Endothelial cell (in vitro differentiated cells): ENCODE measurements around the gene LRRC30. TPM values are rescaled to one million over a fixed set of nuclear protein-coding genes. Genes with fewer than 3 reads are reported as not detected.
"Not testable (repeated sequence)": the region's sequence is repeated elsewhere in the genome, so short reads cannot be mapped to it uniquely, and the experiment has no call there.

Experiments
- DNase-seq: peaks from one replicate; pipeline ENCODE4 v3.0.0; 2021; ENCODE audit warnings: low spot score
- H3K27ac Mint-ChIP-seq: one replicate; pipeline ENCODE4 v1.8.0; 2021; ENCODE audit warnings: mixed read lengths, inconsistent platforms; ENCODE audit not compliant: unreplicated experiment
- H3K27me3 Mint-ChIP-seq: one replicate; pipeline ENCODE4 v1.8.0; 2021; ENCODE audit warnings: mild to moderate bottlenecking, moderate library complexity, mixed read lengths, inconsistent platforms; ENCODE audit not compliant: unreplicated experiment
- H3K36me3 Mint-ChIP-seq: one replicate; pipeline ENCODE4 v1.8.0; 2021; ENCODE audit warnings: mild to moderate bottlenecking, low read depth, mixed read lengths, inconsistent platforms; ENCODE audit not compliant: unreplicated experiment
- H3K4me1 Mint-ChIP-seq: one replicate; pipeline ENCODE4 v1.8.0; 2021; ENCODE audit warnings: mild to moderate bottlenecking, mixed read lengths, inconsistent platforms; ENCODE audit not compliant: unreplicated experiment
- H3K4me3 Mint-ChIP-seq: one replicate; pipeline ENCODE4 v1.8.0; 2021; ENCODE audit warnings: mild to moderate bottlenecking, mixed read lengths, inconsistent platforms; ENCODE audit not compliant: unreplicated experiment
- H3K9me3 Mint-ChIP-seq: one replicate; pipeline ENCODE4 v1.8.0; 2021; ENCODE audit warnings: mixed read lengths, inconsistent platforms; ENCODE audit not compliant: unreplicated experiment
- CTCF ChIP-seq: fragments of 200-600 bp; sonication (generic); IDR thresholded peaks from one replicate; pipeline ENCODE4 v1.5.0; 2021; ENCODE audit warnings: antibody characterized with exemption; ENCODE audit not compliant: unreplicated experiment
- total RNA-seq: library from RNA; stranded (reverse); fragmentation: NEBNext Ultra II Directional; extraction: Animal tissue kit (Norgen Biotek cat#: 25700); gene quantifications from one replicate; pipeline ENCODE4 v1.2.1, GENCODE V29; 2021; ENCODE audit not compliant: unreplicated experiment

LRRC30 gene
- total RNA-seq, 1 donor from 2014 or later = not detected

GRCh38 chr18:7196421-7196820 lies 34.5 kb upstream of the LRRC30 start:
- H3K9me3 Mint-ChIP-seq = no peaks in the 10 kb centered on the region
- H3K27ac Mint-ChIP-seq = no peak overlapping the region
- peaks cover 15% of the 10 kb centered on the region for H3K4me1 Mint-ChIP-seq
- peaks cover 2% of the 10 kb centered on the region for H3K27me3 Mint-ChIP-seq
- TF ChIP-seq CTCF = no peak
- H3K36me3 Mint-ChIP-seq = no peaks in the 10 kb centered on the region
- no peak for DNase-seq
- no peak overlapping the region for H3K4me3 Mint-ChIP-seq

GRCh38 chr18:7197854-7198253 lies 33.0 kb upstream of the LRRC30 start:
- peaks cover 2% of the 10 kb centered on the region for H3K27me3 Mint-ChIP-seq
- H3K36me3 Mint-ChIP-seq = no peaks in the 10 kb centered on the region
- peaks cover 12% of the 10 kb centered on the region for H3K4me1 Mint-ChIP-seq
- no peak overlapping the region for H3K4me3 Mint-ChIP-seq
- no peak for TF ChIP-seq CTCF
- no peaks in the 10 kb centered on the region for H3K9me3 Mint-ChIP-seq
- DNase-seq = no peak
- no peak overlapping the region for H3K27ac Mint-ChIP-seq

- Mint-ChIP-seq H3K36me3 (no peaks in the 10 kb centered on the region), H3K27ac (no peak overlapping the region), H3K4me3 (no peak overlapping the region), H3K4me1 (peaks cover 12% of the 10 kb centered on the region), H3K27me3 (peaks cover 2% of the 10 kb centered on the region), H3K9me3 (no peaks in the 10 kb centered on the region)
- DNase-seq = no peak
- no peak for TF ChIP-seq CTCF
Observed at GRCh38 chr18:7198326-7198725, 32.6 kb upstream of the LRRC30 start.

- H3K27me3 Mint-ChIP-seq = no peaks in the 10 kb centered on the region
- DNase-seq = no peak
- no peaks in the 10 kb centered on the region for H3K36me3 Mint-ChIP-seq
- no peak overlapping the region for H3K4me3 Mint-ChIP-seq
- H3K27ac Mint-ChIP-seq = no peak overlapping the region
- no peak for TF ChIP-seq CTCF
- H3K4me1 Mint-ChIP-seq = peaks cover 12% of the 10 kb centered on the region
- no peaks in the 10 kb centered on the region for H3K9me3 Mint-ChIP-seq
Observed at GRCh38 chr18:7201096-7201495, 29.8 kb upstream of the LRRC30 start.

- Mint-ChIP-seq H3K27me3 (no peaks in the 10 kb centered on the region), H3K27ac (no peak overlapping the region), H3K36me3 (no peaks in the 10 kb centered on the region), H3K9me3 (no peaks in the 10 kb centered on the region), H3K4me1 (peaks cover 8% of the 10 kb centered on the region), H3K4me3 (no peak overlapping the region)
- no peak for DNase-seq
- no peak for TF ChIP-seq CTCF
Observed at GRCh38 chr18:7202169-7202568, 28.7 kb upstream of the LRRC30 start.

- not testable (repeated sequence) for DNase-seq, H3K4me1 Mint-ChIP-seq, H3K9me3 Mint-ChIP-seq, H3K27ac Mint-ChIP-seq, H3K36me3 Mint-ChIP-seq, H3K4me3 Mint-ChIP-seq, H3K27me3 Mint-ChIP-seq
Observed at GRCh38 chr18:7203601-7204000, 27.3 kb upstream of the LRRC30 start.
